Suprapubic skin (tissue), 4 donors: Measurements from ENCODE around the gene ZNF70. TPM values are rescaled to one million over a fixed set of nuclear protein-coding genes. Genes with fewer than 3 reads are reported as not detected.

ENCODE experiments used
- DNase-seq, 2 donors: peaks; one replicate each; pipeline ENCODE4 v3.0.0-alpha.2; 2019; ENCODE audit warnings: low spot score in 2 of 2
- H3K27ac ChIP-seq: fragments of 200-600 bp; sonication (generic); one replicate; pipeline ENCODE4 v1.5.1; 2019
- H3K27me3 ChIP-seq: fragments of 200-600 bp; sonication (generic); one replicate; pipeline ENCODE4 v1.5.1; 2019
- H3K36me3 ChIP-seq: fragments of 200-600 bp; sonication (generic); one replicate; pipeline ENCODE4 v1.5.1; 2019
- H3K4me1 ChIP-seq: fragments of 200-600 bp; sonication (generic); one replicate; pipeline ENCODE4 v1.5.1; 2019
- H3K4me3 ChIP-seq: fragments of 200-600 bp; sonication (generic); one replicate; pipeline ENCODE4 v1.5.1; 2019; ENCODE audit warnings: mild to moderate bottlenecking
- H3K9me3 ChIP-seq: fragments of 200-600 bp; sonication (generic); one replicate; pipeline ENCODE4 v1.5.1; 2019
- EP300 ChIP-seq: sonication (generic); formaldehyde crosslinking; IDR thresholded peaks from one replicate; pipeline ENCODE4 v1.6.1; 2017; ENCODE audit warnings: antibody characterized with exemption
- POLR2A ChIP-seq, 2 donors: fragments of 450-650 bp; IDR thresholded peaks; one replicate each; pipeline ENCODE4 v1.6.1; 2017; ENCODE audit warnings: antibody characterized with exemption in 2 of 2, mild to moderate bottlenecking in 2 of 2, moderate library complexity in 2 of 2
- POLR2AphosphoS5 ChIP-seq, 3 donors: sonication (generic); formaldehyde crosslinking; IDR thresholded peaks; one replicate each; pipeline ENCODE4 v1.6.1; 2017; ENCODE audit warnings: antibody characterized with exemption in 3 of 3
- WGBS: methylation state at CpG from one replicate; pipeline ENCODE4 v1.1.5; 2018; 5-methylcytosine and 5-hydroxymethylcytosine counted together
- total RNA-seq, 4 donors: library from RNA; depleted of rRNA; stranded (reverse); fragments of >200 nt; gene quantifications; one replicate each; pipeline ENCODE4 v1.1.0, GENCODE V29; 2016
- TF ChIP-seq, protein P1 (sequence below), 2 donors: fragments of 200-600 bp in 1 of 2; fragments of 450-650 bp in 1 of 2; sonication (generic) in 1 of 2; IDR thresholded peaks; one replicate each; pipeline ENCODE4 v1.5.1; 2016 to 2019; ENCODE audit warnings: antibody characterized with exemption in 2 of 2, mild to moderate bottlenecking in 1 of 2, moderate library complexity in 1 of 2

The ZNF70 gene
- total RNA-seq, 4 donors from 2014 or later, result 1.7 to 5.1 (median 3.1) TPM

DNA sequence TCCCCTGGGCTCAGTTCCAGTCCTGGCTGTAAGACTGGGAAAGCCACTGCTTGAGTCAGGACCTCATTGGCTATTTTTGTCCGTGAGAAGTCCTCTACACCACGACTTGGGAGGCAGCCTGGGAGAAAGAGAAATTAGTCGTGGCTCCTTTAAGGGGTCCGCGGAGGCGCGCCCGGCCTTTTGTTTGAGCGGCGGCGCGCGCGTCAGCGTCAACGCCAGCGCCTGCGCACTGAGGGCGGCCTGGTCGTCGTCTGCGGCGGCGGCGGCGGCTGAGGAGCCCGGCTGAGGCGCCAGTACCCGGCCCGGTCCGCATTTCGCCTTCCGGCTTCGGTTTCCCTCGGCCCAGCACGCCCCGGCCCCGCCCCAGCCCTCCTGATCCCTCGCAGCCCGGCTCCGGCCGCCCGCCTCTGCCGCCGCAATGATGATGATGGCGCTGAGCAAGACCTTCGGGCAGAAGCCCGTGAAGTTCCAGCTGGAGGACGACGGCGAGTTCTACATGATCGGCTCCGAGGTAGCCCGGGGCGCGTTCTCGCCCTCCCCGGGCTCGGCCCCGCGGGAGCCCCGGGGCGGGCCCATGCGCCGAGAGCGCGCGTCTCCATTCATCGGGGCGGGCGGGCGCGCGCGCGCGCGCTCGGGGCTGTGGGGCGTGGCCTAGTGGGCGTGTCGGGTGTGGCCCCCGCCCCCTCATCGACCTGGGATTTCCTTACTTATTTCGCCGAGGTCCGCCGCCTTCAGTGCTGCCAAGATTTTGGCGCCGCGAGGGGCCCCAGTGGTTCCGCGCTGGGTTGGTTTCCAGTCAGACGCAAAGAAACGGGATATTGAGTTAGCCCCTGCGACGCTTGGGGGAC, 36.1 kb upstream of the ZNF70 start, which contains the start of gene SMARCB1:
Gene SMARCB1 (plus strand): TSS at position 215 of the 848 bp plus-strand sequence. CDS start 204 bp downstream, at position 419.
- peaks cover 57% of the 10 kb centered on the region for H3K4me1 ChIP-seq
- no peaks in the 10 kb centered on the region for H3K9me3 ChIP-seq
- TF ChIP-seq, protein P1, sequence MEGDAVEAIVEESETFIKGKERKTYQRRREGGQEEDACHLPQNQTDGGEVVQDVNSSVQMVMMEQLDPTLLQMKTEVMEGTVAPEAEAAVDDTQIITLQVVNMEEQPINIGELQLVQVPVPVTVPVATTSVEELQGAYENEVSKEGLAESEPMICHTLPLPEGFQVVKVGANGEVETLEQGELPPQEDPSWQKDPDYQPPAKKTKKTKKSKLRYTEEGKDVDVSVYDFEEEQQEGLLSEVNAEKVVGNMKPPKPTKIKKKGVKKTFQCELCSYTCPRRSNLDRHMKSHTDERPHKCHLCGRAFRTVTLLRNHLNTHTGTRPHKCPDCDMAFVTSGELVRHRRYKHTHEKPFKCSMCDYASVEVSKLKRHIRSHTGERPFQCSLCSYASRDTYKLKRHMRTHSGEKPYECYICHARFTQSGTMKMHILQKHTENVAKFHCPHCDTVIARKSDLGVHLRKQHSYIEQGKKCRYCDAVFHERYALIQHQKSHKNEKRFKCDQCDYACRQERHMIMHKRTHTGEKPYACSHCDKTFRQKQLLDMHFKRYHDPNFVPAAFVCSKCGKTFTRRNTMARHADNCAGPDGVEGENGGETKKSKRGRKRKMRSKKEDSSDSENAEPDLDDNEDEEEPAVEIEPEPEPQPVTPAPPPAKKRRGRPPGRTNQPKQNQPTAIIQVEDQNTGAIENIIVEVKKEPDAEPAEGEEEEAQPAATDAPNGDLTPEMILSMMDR (IDR thresholded peaks at IDR 0.05), result no peak
- TF ChIP-seq POLR2A (IDR thresholded peaks at IDR 0.05) (peak in 1 of 2 donors; percentile 44), POLR2AphosphoS5 (IDR thresholded peaks at IDR 0.05) (peak in 1 of 3 donors; percentile 46)
- peak within 1 kb of the TSS; percentile 100 for H3K27ac ChIP-seq
- H3K4me3 ChIP-seq, result peak within 1 kb of the TSS; percentile 95
- peaks cover 4% of the 10 kb centered on the region for H3K36me3 ChIP-seq
- DNase-seq, result peak; percentile 91 to 92
- no peaks in the 10 kb centered on the region for H3K27me3 ChIP-seq
- WGBS, result 0% methylated on average over 55 of the region's 97 CpGs

DNA sequence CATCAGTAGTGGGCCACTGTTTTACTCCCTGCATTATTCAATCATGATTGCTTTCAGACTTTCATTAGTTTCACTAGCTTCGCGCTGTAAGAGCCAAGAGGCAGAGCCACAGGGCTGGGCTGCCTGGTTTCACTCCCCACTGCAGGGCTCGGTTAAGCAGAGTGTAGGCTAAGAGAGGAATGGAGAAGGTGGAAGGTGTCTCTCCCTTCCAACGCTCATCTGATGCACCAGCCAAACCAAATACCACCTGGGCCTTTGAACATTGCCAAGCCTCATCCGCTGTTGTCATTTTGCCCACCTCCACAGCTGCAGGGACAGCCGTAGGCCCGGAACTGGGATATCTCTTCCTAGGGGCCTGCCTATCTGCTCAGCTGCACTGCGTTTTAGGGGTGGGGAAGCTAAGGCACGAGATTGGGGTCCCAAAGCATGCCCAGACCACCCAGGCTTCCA, 35.4 kb upstream of the ZNF70 start:
- DNase-seq, result no peak
- H3K4me1 ChIP-seq, result peaks cover 58% of the 10 kb centered on the region
- H3K27ac ChIP-seq, result peak overlapping the region; percentile 100
- WGBS, result 34% methylated on average over 9 of the region's 9 CpGs
- H3K9me3 ChIP-seq, result no peaks in the 10 kb centered on the region
- peak overlapping the region; percentile 95 for H3K4me3 ChIP-seq
- H3K36me3 ChIP-seq, result no peaks in the 10 kb centered on the region
- H3K27me3 ChIP-seq, result no peaks in the 10 kb centered on the region
- TF ChIP-seq, protein P1 (IDR thresholded peaks at IDR 0.05), result no peak
- TF ChIP-seq POLR2AphosphoS5 (IDR thresholded peaks at IDR 0.05) (no peak), EP300 (no peak), POLR2A (IDR thresholded peaks at IDR 0.05) (no peak)

DNA sequence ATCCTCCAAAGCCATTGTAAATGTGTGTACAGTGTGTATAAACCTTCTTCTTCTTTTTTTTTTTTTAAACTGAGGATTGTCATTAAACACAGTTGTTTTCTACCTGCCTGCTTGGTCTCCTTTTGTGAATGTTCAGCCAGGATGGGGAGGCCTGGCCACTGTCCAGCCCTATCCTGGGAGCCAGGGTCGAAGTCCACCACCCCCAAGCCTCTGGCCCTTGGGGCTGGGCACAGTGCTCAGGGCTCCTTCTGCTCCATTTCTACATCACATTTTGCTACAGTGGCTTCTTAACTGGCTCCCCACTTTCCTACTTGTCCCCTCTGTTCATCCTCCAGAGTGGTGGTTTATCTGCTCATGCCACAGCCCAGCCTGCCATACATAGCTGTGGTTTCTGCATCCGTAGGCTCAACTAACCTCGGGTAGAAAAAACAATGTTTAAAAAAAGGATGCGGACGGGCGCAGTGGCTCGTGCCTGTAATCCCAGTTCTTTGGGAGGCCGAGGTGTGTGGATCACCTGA, 33.4 kb upstream of the ZNF70 start:
- no peak overlapping the region for H3K4me3 ChIP-seq
- H3K27me3 ChIP-seq, result no peaks in the 10 kb centered on the region
- WGBS, result 88% methylated on average over 8 of the region's 8 CpGs
- peaks cover 43% of the 10 kb centered on the region for H3K4me1 ChIP-seq
- DNase-seq, result no peak
- TF ChIP-seq POLR2AphosphoS5 (IDR thresholded peaks at IDR 0.05), result no peak
- no peak for TF ChIP-seq EP300
- TF ChIP-seq, protein P1 (IDR thresholded peaks at IDR 0.05), result no peak
- no peak for TF ChIP-seq POLR2A (IDR thresholded peaks at IDR 0.05)
- H3K27ac ChIP-seq, result no peak overlapping the region
- H3K9me3 ChIP-seq, result no peaks in the 10 kb centered on the region
- H3K36me3 ChIP-seq, result no peaks in the 10 kb centered on the region

DNA sequence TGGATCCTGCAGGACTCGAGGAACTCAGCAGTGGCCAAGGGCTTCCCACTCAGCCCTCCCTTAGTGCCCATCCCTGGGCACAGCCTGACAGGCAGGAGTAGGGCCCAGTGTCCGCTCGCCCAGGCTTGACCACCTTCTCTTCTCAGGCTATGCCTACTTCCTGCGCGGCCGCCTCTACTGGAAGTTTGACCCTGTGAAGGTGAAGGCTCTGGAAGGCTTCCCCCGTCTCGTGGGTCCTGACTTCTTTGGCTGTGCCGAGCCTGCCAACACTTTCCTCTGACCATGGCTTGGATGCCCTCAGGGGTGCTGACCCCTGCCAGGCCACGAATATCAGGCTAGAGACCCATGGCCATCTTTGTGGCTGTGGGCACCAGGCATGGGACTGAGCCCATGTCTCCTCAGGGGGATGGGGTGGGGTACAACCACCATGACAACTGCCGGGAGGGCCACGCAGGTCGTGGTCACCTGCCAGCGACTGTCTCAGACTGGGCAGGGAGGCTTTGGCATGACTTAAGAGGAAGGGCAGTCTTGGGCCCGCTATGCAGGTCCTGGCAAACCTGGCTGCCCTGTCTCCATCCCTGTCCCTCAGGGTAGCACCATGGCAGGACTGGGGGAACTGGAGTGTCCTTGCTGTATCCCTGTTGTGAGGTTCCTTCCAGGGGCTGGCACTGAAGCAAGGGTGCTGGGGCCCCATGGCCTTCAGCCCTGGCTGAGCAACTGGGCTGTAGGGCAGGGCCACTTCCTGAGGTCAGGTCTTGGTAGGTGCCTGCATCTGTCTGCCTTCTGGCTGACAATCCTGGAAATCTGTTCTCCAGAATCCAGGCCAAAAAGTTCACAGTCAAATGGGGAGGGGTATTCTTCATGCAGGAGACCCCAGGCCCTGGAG, 32.6 kb upstream of the ZNF70 start:
- Histone ChIP-seq H3K4me1 (peaks cover 35% of the 10 kb centered on the region), H3K36me3 (no peaks in the 10 kb centered on the region), H3K9me3 (no peaks in the 10 kb centered on the region), H3K27ac (no peak overlapping the region), H3K27me3 (no peaks in the 10 kb centered on the region), H3K4me3 (no peak overlapping the region)
- WGBS, result 73% methylated on average over 6 of the region's 15 CpGs
- no peak for DNase-seq
- TF ChIP-seq POLR2AphosphoS5 (IDR thresholded peaks at IDR 0.05) (no peak), POLR2A (IDR thresholded peaks at IDR 0.05) (no peak), EP300 (no peak)
- TF ChIP-seq, protein P1 (IDR thresholded peaks at IDR 0.05), result no peak
